GM23248 (cell line): ENCODE results near the gene COLEC11.

Experiments used
- EZH2 ChIP-seq: fragments of 200-600 bp; sonication (generic); IDR thresholded peaks from 2 replicates; pipeline ENCODE4 v1.6.1; 2018; ENCODE audit warnings: antibody characterized with exemption, mild to moderate bottlenecking; ENCODE audit not compliant: insufficient read depth, poor library complexity, severe bottlenecking
- EZH2phosphoT487 ChIP-seq: fragments of 200-600 bp; sonication (generic); IDR thresholded peaks from 2 replicates; pipeline ENCODE4 v1.6.1; 2018; ENCODE audit warnings: antibody characterized with exemption, moderate library complexity, mild to moderate bottlenecking, low read depth; ENCODE audit not compliant: insufficient read depth

DNA sequence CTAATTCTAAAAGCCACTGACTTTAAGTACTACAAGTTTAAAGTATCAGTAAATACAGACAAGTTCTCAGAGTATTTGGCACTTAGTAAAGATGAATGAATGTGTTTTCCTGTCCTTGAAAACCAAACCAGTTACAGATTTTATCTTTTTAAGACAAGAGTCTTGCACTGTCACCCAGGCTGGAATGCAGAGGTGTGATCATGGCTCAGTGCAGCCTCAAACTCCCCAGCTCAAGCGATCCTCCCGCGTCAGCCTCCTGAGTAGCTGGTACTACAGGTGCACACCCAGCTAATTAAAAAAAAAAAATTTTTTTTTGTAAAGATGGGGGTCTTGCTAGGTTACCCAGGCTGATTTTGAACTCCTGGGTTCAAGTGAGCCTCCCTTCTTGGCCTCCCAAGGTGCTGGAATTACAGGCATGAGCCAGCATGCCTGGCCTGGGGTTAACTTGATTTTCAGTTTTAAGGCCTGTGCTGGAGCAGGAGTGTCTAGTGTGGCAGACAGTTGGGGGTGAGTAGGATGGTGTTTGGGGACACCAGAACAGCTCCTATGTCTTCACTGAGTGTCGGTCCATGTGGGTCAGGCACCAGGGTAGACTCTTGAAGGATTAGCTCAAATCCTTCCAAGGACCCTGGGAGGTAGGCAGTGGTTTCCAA lies 10.2 kb upstream of the COLEC11 start:
- TF ChIP-seq EZH2 = no peak
- TF ChIP-seq EZH2phosphoT487 = no peak
